SH-SY5Y (cell line): ENCODE measurements around the gene C5orf15.

ENCODE experiments used
- GATA2 ChIP-seq: IDR thresholded peaks from 2 replicates; pipeline ENCODE4 v1.6.1; 2011; ENCODE audit warnings: mild to moderate bottlenecking, low read depth, low read length
- GATA3 ChIP-seq: IDR thresholded peaks from 2 replicates; pipeline ENCODE4 v1.6.1; 2011; ENCODE audit warnings: low read depth, mild to moderate bottlenecking, low read length, moderate library complexity

- TF ChIP-seq GATA3 (no peak), GATA2 (no peak)
These were observed 22.9 kb upstream of the C5orf15 start for GRCh38 chr5:133991171-133991910.
